ENCODE results near the gene GSE1.

The GSE1 gene

GRCh38 chr16:85614338-85615013, 1.4 kb downstream of the GSE1 start:
- Histone ChIP-seq H3K27ac (ENCODE audit: extremely low read depth, low read depth, low read length) (peak overlapping the region; percentile 99), H3K4me3 (ENCODE audit: low read depth, low read length) (peak overlapping the region; percentile 69), H3K36me3 (ENCODE audit: control insufficient read depth in 2 of 2, insufficient read depth in 1 of 2, low read length in 2 of 2) (peaks cover 0 to 21% of the 10 kb centered on the region in 2 experiments; a peak in 2 of 3 replicates), H3K4me1 (ENCODE audit: control insufficient read depth, insufficient read depth, low read length) (peaks cover 8% of the 10 kb centered on the region; the same call in 1 of the 2 replicates), H3K9me3 (ENCODE audit: control insufficient read depth, insufficient read depth, low read depth, low read length) (no peaks in the 10 kb centered on the region)
- CTCF ChIA-PET: interaction anchor here (0.8 to 2.8 kb wide), 4 partner anchors 13 to 505 kb away, joined by 4 to 29 read pairs (median 8); no protein-coding TSS in a partner anchor
- POLR2A ChIA-PET: interaction anchor here (0.6 to 5.2 kb wide), 3 partner anchors 61 to 143 kb away, joined by 3 to 37 read pairs (median 4); no protein-coding TSS in a partner anchor
- TF ChIP-seq ZNF133 (tag by site-specific recombination; IDR thresholded peaks at IDR 0.05): no peak
- TF ChIP-seq ZNF19 (tag by site-specific recombination; IDR thresholded peaks at IDR 0.05; ENCODE audit: low read depth): no peak
- no peak for TF ChIP-seq ZBTB44 (tag by site-specific recombination; IDR thresholded peaks at IDR 0.05)
- no peak for TF ChIP-seq ZNF664 (tag by site-specific recombination; IDR thresholded peaks at IDR 0.05)
- no peak for TF ChIP-seq SP2 (tag by site-specific recombination; IDR thresholded peaks at IDR 0.05)
- no peak for TF ChIP-seq ZNF843 (tag by site-specific recombination; IDR thresholded peaks at IDR 0.05)
- TF ChIP-seq BCL6B (tag by site-specific recombination; IDR thresholded peaks at IDR 0.05): no peak
- TF ChIP-seq ZNF48 (tag by site-specific recombination; IDR thresholded peaks at IDR 0.05): no peak
- TF ChIP-seq ZFP41 (tag by site-specific recombination; IDR thresholded peaks at IDR 0.05; ENCODE audit: borderline replicate concordance): no peak
- TF ChIP-seq ZNF280D (tag by site-specific recombination; IDR thresholded peaks at IDR 0.05): no peak
- TF ChIP-seq ZBTB1 (tag by site-specific recombination; IDR thresholded peaks at IDR 0.05): no peak
- TF ChIP-seq ZNF302 (tag by site-specific recombination; IDR thresholded peaks at IDR 0.05; ENCODE audit: low read depth): no peak
- TF ChIP-seq ZFP69B (tag by site-specific recombination; IDR thresholded peaks at IDR 0.05): no peak
- TF ChIP-seq MEIS1 (CRISPR knock-in tag; IDR thresholded peaks at IDR 0.05; ENCODE audit: borderline replicate concordance): no peak
- TF ChIP-seq MYNN (tag by site-specific recombination; IDR thresholded peaks at IDR 0.05; ENCODE audit: borderline replicate concordance): no peak
- no peak for TF ChIP-seq ZNF639 (tag by site-specific recombination; IDR thresholded peaks at IDR 0.05)
- no peak for TF ChIP-seq ZNF488 (tag by site-specific recombination; IDR thresholded peaks at IDR 0.05)
- TF ChIP-seq KLF8 (tag by site-specific recombination; IDR thresholded peaks at IDR 0.05): no peak
- no peak for TF ChIP-seq ZNF132 (tag by site-specific recombination; IDR thresholded peaks at IDR 0.05; ENCODE audit: borderline replicate concordance)
- TF ChIP-seq ZNF175 (tag by site-specific recombination; IDR thresholded peaks at IDR 0.05): no peak
- peak; percentile 88 for TF ChIP-seq ZNF398 (tag by site-specific recombination; IDR thresholded peaks at IDR 0.05)
- no peak for TF ChIP-seq ZNF514 (tag by site-specific recombination; IDR thresholded peaks at IDR 0.05)
- no peak for TF ChIP-seq ZEB2 (tag by site-specific recombination; IDR thresholded peaks at IDR 0.05)
- TF ChIP-seq ZNF16 (tag by site-specific recombination; IDR thresholded peaks at IDR 0.05; ENCODE audit: low read depth): no peak
- TF ChIP-seq KLF17 (tag by site-specific recombination; IDR thresholded peaks at IDR 0.05): no peak
- no peak for TF ChIP-seq ZBTB17 (tag by site-specific recombination; IDR thresholded peaks at IDR 0.05)
- TF ChIP-seq ZNF837 (tag by site-specific recombination; IDR thresholded peaks at IDR 0.05): no peak
